CD8-positive, alpha-beta memory T cell (primary cell): ENCODE results near the gene H3-3A. TPM values are rescaled to one million over a fixed set of nuclear protein-coding genes. Genes with fewer than 3 reads are reported as not detected.

ENCODE experiments used
- CTCF ChIA-PET: fragments of 350-600 bp; sonication (Branson Sonifier 250); formaldehyde crosslinking; loops from one replicate; lab custom pipeline; 2021; ENCODE audit warnings: antibody characterized with exemption; lab: Charles Lee
- POLR2A ChIA-PET: fragments of 350-600 bp; sonication (Branson Sonifier 250); formaldehyde crosslinking; loops from one replicate; lab custom pipeline; 2021; ENCODE audit warnings: antibody characterized with exemption; lab: Charles Lee
- DNase-seq, 5 donors: peaks; one replicate each; pipeline versions ENCODE4 v3.0.0 to v3.0.0-alpha.2; 2020 to 2022; ENCODE audit warnings: mixed read lengths in 1 of 5
- H3K27ac ChIP-seq: one replicate; pipeline ENCODE4 v1.7.0; 2013; ENCODE audit warnings: low read depth, mild to moderate bottlenecking, low read length, moderate library complexity
- H3K27me3 ChIP-seq: 2 replicates; pipeline ENCODE4 v1.7.0; 2013; ENCODE audit warnings: low read length, mild to moderate bottlenecking; ENCODE audit not compliant: insufficient read depth, poor library complexity, severe bottlenecking
- H3K36me3 ChIP-seq: 2 replicates; pipeline ENCODE4 v1.7.0; 2013; ENCODE audit warnings: mild to moderate bottlenecking, low read length, moderate library complexity; ENCODE audit not compliant: insufficient read depth
- H3K4me1 ChIP-seq: 2 replicates; pipeline ENCODE4 v1.7.0; 2013; ENCODE audit warnings: mild to moderate bottlenecking, low read length, moderate library complexity; ENCODE audit not compliant: insufficient read depth
- H3K4me3 ChIP-seq: 2 replicates; pipeline ENCODE4 v1.7.0; 2013; ENCODE audit warnings: mild to moderate bottlenecking, low read length
- H3K9me3 ChIP-seq: 2 replicates; pipeline ENCODE4 v1.7.0; 2013; ENCODE audit warnings: mild to moderate bottlenecking, low read length
- H3K27ac Mint-ChIP-seq, 8 donors: one replicate each; pipeline ENCODE4 v1.8.0; 2020 to 2021; ENCODE audit warnings: mixed read lengths in 8 of 8, mild to moderate bottlenecking in 6 of 8, inconsistent platforms in 3 of 8, moderate library complexity in 3 of 8
- H3K27me3 Mint-ChIP-seq, 2 donors: one replicate each; pipeline ENCODE4 v1.8.0; 2020 to 2021; ENCODE audit warnings: mixed read lengths in 2 of 2, mild to moderate bottlenecking in 1 of 2, moderate library complexity in 1 of 2
- H3K36me3 Mint-ChIP-seq, 3 donors: one replicate each; pipeline ENCODE4 v1.8.0; 2020 to 2021; ENCODE audit warnings: mixed read lengths in 3 of 3, inconsistent platforms in 1 of 3, mild to moderate bottlenecking in 1 of 3
- H3K4me1 Mint-ChIP-seq, 3 donors: one replicate each; pipeline ENCODE4 v1.8.0; 2020 to 2021; ENCODE audit warnings: mixed read lengths in 3 of 3, inconsistent platforms in 1 of 3, mild to moderate bottlenecking in 1 of 3
- H3K4me3 Mint-ChIP-seq, 7 donors: one replicate each; pipeline ENCODE4 v1.8.0; 2020 to 2021; ENCODE audit warnings: mixed read lengths in 7 of 7, mild to moderate bottlenecking in 6 of 7, moderate library complexity in 4 of 7, inconsistent platforms in 2 of 7
- H3K9me3 Mint-ChIP-seq, 5 donors: one replicate each; pipeline ENCODE4 v1.8.0; 2020 to 2022; ENCODE audit warnings: mixed read lengths in 5 of 5, mild to moderate bottlenecking in 3 of 5, moderate library complexity in 2 of 5, inconsistent platforms in 1 of 5
- polyA plus RNA-seq: library from polyadenylated mRNA; unstranded; fragments of 300-500 nt; fragmentation: Illumina TruSeq; gene quantifications from one replicate; pipeline ENCODE4 v1.2.3, GENCODE V29; 2021
- total RNA-seq, 2 experiments: library from RNA; stranded (reverse); gene quantifications; one replicate each; pipeline ENCODE4 v1.2.3, GENCODE V29; 2021

The H3-3A gene
- total and polyA plus RNA-seq, 3 experiments from 2014 or later, result 356 to 803 (median 372) TPM

DNA sequence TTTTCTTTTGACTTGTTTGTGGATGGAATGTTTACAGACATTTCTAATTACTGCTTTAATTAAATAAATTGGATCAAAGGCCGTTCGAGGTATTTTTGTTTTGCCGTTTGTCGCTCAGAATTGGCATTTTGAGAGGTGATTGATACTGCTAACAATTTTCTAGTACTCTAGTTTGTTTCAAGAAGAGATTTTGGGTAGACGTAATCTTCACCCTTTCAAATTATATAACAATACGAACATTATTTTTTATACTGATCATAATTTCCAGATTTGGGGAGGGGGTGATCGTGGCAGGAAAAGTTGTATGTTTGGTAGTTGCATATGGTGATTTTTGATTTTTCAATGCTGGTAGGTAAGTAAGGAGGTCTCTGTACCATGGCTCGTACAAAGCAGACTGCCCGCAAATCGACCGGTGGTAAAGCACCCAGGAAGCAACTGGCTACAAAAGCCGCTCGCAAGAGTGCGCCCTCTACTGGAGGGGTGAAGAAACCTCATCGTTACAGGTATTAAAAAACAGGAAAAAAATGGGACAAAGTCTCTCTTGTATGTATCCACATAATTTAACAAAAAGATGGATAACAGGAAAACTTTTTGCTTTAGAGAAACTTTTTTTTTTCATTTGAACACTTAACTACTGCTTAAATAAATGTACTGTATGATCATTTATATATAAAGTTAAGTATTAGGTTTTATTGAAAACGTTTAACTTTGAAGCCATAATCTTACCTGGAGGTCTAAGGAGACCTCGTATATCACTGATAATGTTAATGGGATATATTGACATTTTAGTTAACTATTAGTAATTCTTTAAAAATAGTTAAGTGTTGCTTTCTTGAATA, 1.7 kb downstream of the H3-3A start:
- H3K4me3 ChIP-seq, result peak overlapping the region; percentile 91
- Mint-ChIP-seq H3K27me3 (no peaks in the 10 kb centered on the region), H3K4me3 (peak overlapping the region; percentile 99 to 100 (median 100)), H3K27ac (peak overlapping the region; percentile 94 to 100 (median 98)), H3K36me3 (peaks cover 12 to 67% (median 13%) of the 10 kb centered on the region in 3 donors), H3K4me1 (peaks cover 57 to 73% (median 58%) of the 10 kb centered on the region in 3 donors), H3K9me3 (no peaks in the 10 kb centered on the region)
- peak overlapping the region; percentile 96 for H3K27ac ChIP-seq
- no peaks in the 10 kb centered on the region for H3K27me3 ChIP-seq
- ChIA-PET POLR2A (interaction anchor here (0.7 to 4.7 kb wide), 17 partner anchors 9 to 638 kb away, joined by 3 to 171 read pairs (median 10); partner anchors contain the start of genes LBR, SDE2 and SRP9), CTCF (interaction anchor here (0.6 to 3.0 kb wide), 33 partner anchors 10 to 604 kb away, joined by 3 to 39 read pairs (median 5); partner anchors contain the start of genes PYCR2 and SDE2)
- H3K9me3 ChIP-seq, result no peaks in the 10 kb centered on the region
- H3K36me3 ChIP-seq, result peaks cover 37% of the 10 kb centered on the region
- DNase-seq, result peak in 4 of 5 donors; percentile 12 to 58 (median 54)
- peaks cover 58% of the 10 kb centered on the region for H3K4me1 ChIP-seq

- H3K27me3 ChIP-seq, result no peaks in the 10 kb centered on the region
- no peaks in the 10 kb centered on the region for H3K9me3 ChIP-seq
- peak overlapping the region; percentile 75 to 100 (median 85) for H3K4me3 Mint-ChIP-seq
- H3K36me3 ChIP-seq, result peaks cover 37% of the 10 kb centered on the region
- H3K36me3 Mint-ChIP-seq, result peaks cover 11 to 65% (median 15%) of the 10 kb centered on the region in 3 donors
- peaks cover 63% of the 10 kb centered on the region for H3K4me1 ChIP-seq
- ChIA-PET CTCF (interaction anchor here (0.6 to 2.3 kb wide), 33 partner anchors 9 to 605 kb away, joined by 3 to 39 read pairs (median 4); partner anchors contain the start of genes PYCR2 and SDE2), POLR2A (interaction anchor here (0.7 to 1.5 kb wide), 9 partner anchors 9 to 638 kb away, joined by 3 to 22 read pairs (median 5); partner anchors contain the start of genes SDE2 and SRP9)
- H3K27me3 Mint-ChIP-seq, result no peaks in the 10 kb centered on the region
- H3K4me1 Mint-ChIP-seq, result peaks cover 57 to 69% (median 60%) of the 10 kb centered on the region in 3 donors
- H3K9me3 Mint-ChIP-seq, result no peaks in the 10 kb centered on the region
- peak overlapping the region; percentile 91 for H3K4me3 ChIP-seq
- peak overlapping the region; percentile 66 to 100 (median 82) for H3K27ac Mint-ChIP-seq
- peak in 4 of 5 donors; percentile 22 to 59 (median 52) for DNase-seq
- peak overlapping the region; percentile 96 for H3K27ac ChIP-seq
Measured at GRCh38 chr1:226064816-226065248, 2.3 kb downstream of the H3-3A start.

GRCh38 chr1:226066415-226067078, 4.0 kb downstream of the H3-3A start:
- Histone ChIP-seq H3K27me3 (no peaks in the 10 kb centered on the region), H3K9me3 (no peaks in the 10 kb centered on the region), H3K27ac (no peak overlapping the region), H3K36me3 (peaks cover 37% of the 10 kb centered on the region), H3K4me3 (peak overlapping the region; percentile 22), H3K4me1 (peaks cover 55% of the 10 kb centered on the region)
- H3K9me3 Mint-ChIP-seq, result no peaks in the 10 kb centered on the region
- H3K4me1 Mint-ChIP-seq, result peaks cover 56 to 67% (median 64%) of the 10 kb centered on the region in 3 donors
- H3K27me3 Mint-ChIP-seq, result no peaks in the 10 kb centered on the region
- peaks cover 14 to 77% (median 18%) of the 10 kb centered on the region in 3 donors for H3K36me3 Mint-ChIP-seq
- ChIA-PET POLR2A (interaction anchor here (0.5 to 0.7 kb wide), 2 partner anchors 54 to 133 kb away, joined by 3 to 5 read pairs; no protein-coding TSS in a partner anchor), CTCF (interaction anchor here (0.8 to 2.3 kb wide), 9 partner anchors 14 to 267 kb away, joined by 3 to 26 read pairs (median 5); no protein-coding TSS in a partner anchor)
- H3K27ac Mint-ChIP-seq, result peak overlapping the region in 5 of 8 donors; percentile 9 to 100 (median 81)
- no peak for DNase-seq
- H3K4me3 Mint-ChIP-seq, result peak overlapping the region in 6 of 7 donors; percentile 1 to 85 (median 55)

GRCh38 chr1:226069811-226070489, 7.4 kb downstream of the H3-3A start:
- peak overlapping the region in 7 of 8 donors; percentile 10 to 96 (median 86) for H3K27ac Mint-ChIP-seq
- H3K36me3 Mint-ChIP-seq, result peaks cover 18 to 84% (median 22%) of the 10 kb centered on the region in 3 donors
- H3K4me3 Mint-ChIP-seq, result peak overlapping the region in 6 of 7 donors; percentile 9 to 74 (median 56)
- no peaks in the 10 kb centered on the region for H3K27me3 ChIP-seq
- H3K9me3 ChIP-seq, result no peaks in the 10 kb centered on the region
- no peak overlapping the region for H3K27ac ChIP-seq
- ChIA-PET CTCF (interaction anchor here (1.9 to 3.2 kb wide), 2 partner anchors 55 to 82 kb away, joined by 4 to 11 read pairs; no protein-coding TSS in a partner anchor), POLR2A (interaction anchor here (0.8 kb wide), 1 partner anchor 70 kb away, joined by 3 read pairs; the partner anchor contains the start of gene SDE2)
- DNase-seq, result no peak
- H3K36me3 ChIP-seq, result peaks cover 55% of the 10 kb centered on the region
- H3K27me3 Mint-ChIP-seq, result no peaks in the 10 kb centered on the region
- H3K4me1 ChIP-seq, result peaks cover 47% of the 10 kb centered on the region
- H3K9me3 Mint-ChIP-seq, result no peaks in the 10 kb centered on the region
- H3K4me3 ChIP-seq, result no peak overlapping the region
- peaks cover 56 to 71% (median 66%) of the 10 kb centered on the region in 3 donors for H3K4me1 Mint-ChIP-seq

DNA sequence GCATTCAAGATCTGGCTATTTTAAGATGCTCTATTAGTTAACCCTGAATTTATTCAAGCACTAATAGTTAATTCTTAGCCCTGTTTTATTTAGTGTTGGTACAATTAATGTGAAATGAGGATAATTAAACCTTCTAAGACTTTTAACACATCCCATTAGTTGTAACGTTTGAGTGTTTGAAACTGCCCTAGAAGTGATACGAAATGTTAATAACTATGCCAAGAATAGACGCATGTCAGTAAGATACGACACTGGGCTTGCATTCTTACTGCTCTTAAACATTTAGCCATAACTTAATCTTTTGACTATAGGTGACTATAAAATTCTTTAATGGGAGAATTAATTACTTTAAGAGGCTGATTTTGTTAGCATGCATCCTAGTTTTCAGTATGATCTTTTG, 9.8 kb downstream of the H3-3A start:
- ChIA-PET CTCF (no interaction called here), POLR2A (no interaction called here)
- Histone ChIP-seq H3K4me3 (no peak overlapping the region), H3K9me3 (no peaks in the 10 kb centered on the region), H3K4me1 (peaks cover 23% of the 10 kb centered on the region), H3K36me3 (peaks cover 36% of the 10 kb centered on the region), H3K27me3 (no peaks in the 10 kb centered on the region), H3K27ac (no peak overlapping the region)
- no peak overlapping the region for H3K4me3 Mint-ChIP-seq
- no peaks in the 10 kb centered on the region for H3K27me3 Mint-ChIP-seq
- peaks cover 10 to 67% (median 17%) of the 10 kb centered on the region in 3 donors for H3K36me3 Mint-ChIP-seq
- H3K9me3 Mint-ChIP-seq, result no peaks in the 10 kb centered on the region
- peak overlapping the region in 2 of 8 donors; percentile 13 to 27 for H3K27ac Mint-ChIP-seq
- H3K4me1 Mint-ChIP-seq, result peaks cover 36 to 49% (median 42%) of the 10 kb centered on the region in 3 donors
- DNase-seq, result no peak

DNA sequence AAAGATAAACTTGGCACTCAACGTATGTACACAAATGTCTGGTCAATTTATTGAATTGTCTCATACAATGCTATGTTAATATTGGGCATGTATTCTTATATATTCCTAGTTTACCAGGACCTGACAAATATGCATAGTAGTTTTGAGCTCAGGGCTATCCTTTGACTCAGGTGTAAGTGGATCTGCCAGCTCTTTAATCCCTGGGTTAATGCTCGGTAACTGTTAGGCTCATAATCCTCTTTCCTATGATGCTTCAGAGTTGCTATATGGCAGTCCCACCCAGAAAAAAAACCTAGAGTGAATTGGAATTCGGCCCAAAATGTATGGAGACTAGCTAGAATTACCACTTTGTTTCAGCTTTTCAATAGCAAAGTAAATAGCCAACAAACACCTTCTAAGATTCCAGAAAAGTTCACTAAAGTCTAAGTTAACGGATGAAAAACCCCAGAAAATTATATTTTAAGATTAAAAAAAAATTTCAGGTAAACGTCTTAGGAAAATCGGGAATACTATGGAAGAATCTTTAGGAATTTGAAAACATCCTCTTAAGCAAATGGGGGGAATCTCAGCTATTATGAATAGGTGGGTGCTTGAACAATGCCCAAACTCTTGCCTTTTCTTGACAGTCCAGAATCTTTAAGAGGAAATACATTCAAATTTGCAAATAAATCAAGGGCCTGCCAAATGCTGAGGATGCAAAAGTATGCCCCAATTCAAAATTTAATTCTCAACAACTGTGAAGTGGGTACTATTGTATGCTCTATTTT, 10.9 kb downstream of the H3-3A start:
- H3K9me3 ChIP-seq, result no peaks in the 10 kb centered on the region
- H3K4me3 Mint-ChIP-seq, result peak overlapping the region in 1 of 7 donors; percentile 4
- peak overlapping the region in 3 of 8 donors; percentile 46 to 72 (median 47) for H3K27ac Mint-ChIP-seq
- no peaks in the 10 kb centered on the region for H3K27me3 ChIP-seq
- peaks cover 26 to 38% (median 32%) of the 10 kb centered on the region in 3 donors for H3K4me1 Mint-ChIP-seq
- peaks cover 27% of the 10 kb centered on the region for H3K36me3 ChIP-seq
- no peaks in the 10 kb centered on the region for H3K27me3 Mint-ChIP-seq
- H3K4me1 ChIP-seq, result peaks cover 13% of the 10 kb centered on the region
- CTCF ChIA-PET, result interaction anchor here (2.8 kb wide), 1 partner anchor 8 kb away, joined by 13 read pairs; no protein-coding TSS in a partner anchor
- peaks cover 10 to 56% (median 15%) of the 10 kb centered on the region in 3 donors for H3K36me3 Mint-ChIP-seq
- H3K27ac ChIP-seq, result no peak overlapping the region
- DNase-seq, result no peak
- no peak overlapping the region for H3K4me3 ChIP-seq
- no peaks in the 10 kb centered on the region for H3K9me3 Mint-ChIP-seq
- POLR2A ChIA-PET, result interaction anchor here (1.4 to 1.8 kb wide), 3 partner anchors 9 to 10 kb away, joined by 4 to 10 read pairs (median 8); partner anchors contain the start of gene H3-3A
